Inflammatory macrophage treated with lipopolysaccharide for 1 hour (primary cell): ENCODE results near the gene TRIM52.
"Not testable (repeated sequence)": the region's sequence is repeated elsewhere in the genome, so short reads cannot be mapped to it uniquely, and the experiment has no call there.

ENCODE experiments used
- DNase-seq, 2 donors: peaks; one replicate each; pipeline ENCODE4 v3.0.0-alpha.2; 2020 to 2022

Gene TRIM52

GRCh38 chr5:181233088-181233800, 27.7 kb downstream of the TRIM52 start:
- DNase-seq, result no peak

GRCh38 chr5:181232593-181232992, 28.4 kb downstream of the TRIM52 start:
- no peak for DNase-seq

GRCh38 chr5:181231432-181231831, 29.5 kb downstream of the TRIM52 start:
- no peak for DNase-seq

GRCh38 chr5:181230551-181230950, 30.4 kb downstream of the TRIM52 start:
- no peak for DNase-seq

- DNase-seq, result no peak
These were observed 30.9 kb downstream of the TRIM52 start for GRCh38 chr5:181229996-181230395.

GRCh38 chr5:181224390-181225229, 36.3 kb downstream of the TRIM52 start:
- DNase-seq, result no peak

GRCh38 chr5:181223729-181224389, 37.1 kb downstream of the TRIM52 start:
- DNase-seq, result peak; percentile 14 to 41

- peak; percentile 96 to 97 for DNase-seq
These were observed 37.8 kb downstream of the TRIM52 start, which contains the start of gene TRIM41 for GRCh38 chr5:181223058-181223728. Gene TRIM41 (plus strand): TSS chr5:181223281. CDS start chr5:181224000, 719 bp downstream.

- no peak for DNase-seq
These were observed 38.3 kb downstream of the TRIM52 start for GRCh38 chr5:181222630-181223057.

- DNase-seq, result peak; percentile 83 to 97
These were observed 38.9 kb downstream of the TRIM52 start for GRCh38 chr5:181221792-181222629.

- DNase-seq, result no peak
These were observed 39.7 kb downstream of the TRIM52 start for GRCh38 chr5:181221105-181221791.

- no peak for DNase-seq
These were observed 40.8 kb downstream of the TRIM52 start for GRCh38 chr5:181220178-181220515.

GRCh38 chr5:181219262-181220177, 41.4 kb downstream of the TRIM52 start:
- no peak for DNase-seq

- DNase-seq, result no peak
These were observed 42.2 kb downstream of the TRIM52 start for GRCh38 chr5:181218795-181219124.

GRCh38 chr5:181217803-181218062, 43.2 kb downstream of the TRIM52 start:
- no peak for DNase-seq

GRCh38 chr5:181217111-181217802, 43.7 kb downstream of the TRIM52 start:
- peak; percentile 35 to 37 for DNase-seq

- peak in 1 of 2 donors; percentile 18 for DNase-seq
These were observed 44.6 kb downstream of the TRIM52 start for GRCh38 chr5:181215997-181216989.

GRCh38 chr5:181214249-181214648, 46.7 kb downstream of the TRIM52 start:
- not testable (repeated sequence) for DNase-seq

- DNase-seq, result no peak
These were observed 48.0 kb downstream of the TRIM52 start for GRCh38 chr5:181212934-181213333.
